Measurements from ENCODE around the gene CDCA7L. TPM values are rescaled to one million over a fixed set of nuclear protein-coding genes. Genes with fewer than 3 reads are reported as not detected.
"Not testable (repeated sequence)": the region's sequence is repeated elsewhere in the genome, so short reads cannot be mapped to it uniquely, and the experiment has no call there.

CDCA7L gene
- polyA plus RNA-seq, 1 donor (not counting 4 experiments of a cell fraction or from before 2014, with no cell fraction given) = 31.8 TPM

- no peaks in the 10 kb centered on the region for H3K4me1 ChIP-seq (ENCODE audit: control insufficient read depth, extremely low read depth, insufficient read depth, low read length)
- TF ChIP-seq CTCF (optimal IDR thresholded peaks at IDR 0.05 in 1 of 3, IDR thresholded peaks at IDR 0.05 in 1 of 3, conservative IDR thresholded peaks at IDR 0.05 in 1 of 3; ENCODE audit: extremely low read depth in 1 of 3, insufficient read depth in 2 of 3, low read length in 3 of 3) (no peak), EZH2 (IDR thresholded peaks at IDR 0.05; ENCODE audit: low read length) (no peak)
- FAIRE-seq (no peak), DNase-seq (ENCODE audit: low read depth, low spot score) (no peak)
- H3K4me2 ChIP-seq (ENCODE audit: control insufficient read depth, extremely low read depth, insufficient read depth, low read depth, low read length) = no peak overlapping the region
- no peaks in the 10 kb centered on the region for H3K27me3 ChIP-seq (ENCODE audit: control insufficient read depth, extremely low read depth, insufficient read depth, low read length)
- no peak overlapping the region for H3K4me3 ChIP-seq (ENCODE audit: control insufficient read depth in 2 of 3, extremely low read depth in 1 of 3, insufficient read depth in 2 of 3, low read depth in 1 of 3, low read length in 3 of 3)
- no peak overlapping the region for H2AFZ ChIP-seq (ENCODE audit: control insufficient read depth, low read length)
- dilution Hi-C loops (cut with MboI; ENCODE audit: extremely low pct_ligation_motif_present, low sequenced_read_pairs) = no loop called here
- no peaks in the 10 kb centered on the region for H4K20me1 ChIP-seq (ENCODE audit: control insufficient read depth, extremely low read depth, insufficient read depth, low read length)
- no peak overlapping the region for H3K27ac ChIP-seq (ENCODE audit: control insufficient read depth, insufficient read depth, low read length)
- H3K79me2 ChIP-seq (ENCODE audit: control insufficient read depth, insufficient read depth, low read length) = no peaks in the 10 kb centered on the region
- no peak overlapping the region for H3K9ac ChIP-seq (ENCODE audit: control insufficient read depth, extremely low read depth, insufficient read depth, low read length)
- H3K9me1 ChIP-seq (ENCODE audit: control insufficient read depth, extremely low read depth, insufficient read depth, low read length) = no peaks in the 10 kb centered on the region
- no peaks in the 10 kb centered on the region for H3K36me3 ChIP-seq (ENCODE audit: control insufficient read depth in 2 of 2, extremely low read depth in 1 of 2, insufficient read depth in 2 of 2, low read length in 2 of 2)
- H3K9me3 ChIP-seq (ENCODE audit: control insufficient read depth, low read depth, low read length) = no peaks in the 10 kb centered on the region
Observed at GRCh38 chr7:21866731-21867130, 79.0 kb downstream of the CDCA7L start.

- H3K4me1 ChIP-seq (ENCODE audit: control insufficient read depth, extremely low read depth, insufficient read depth, low read length); H3K9me1 ChIP-seq (ENCODE audit: control insufficient read depth, extremely low read depth, insufficient read depth, low read length); dilution Hi-C loops (cut with MboI; ENCODE audit: extremely low pct_ligation_motif_present, low sequenced_read_pairs); H3K36me3 ChIP-seq (ENCODE audit: control insufficient read depth in 2 of 2, extremely low read depth in 1 of 2, insufficient read depth in 2 of 2, low read length in 2 of 2); H3K27ac ChIP-seq (ENCODE audit: control insufficient read depth, insufficient read depth, low read length); H3K9ac ChIP-seq (ENCODE audit: control insufficient read depth, extremely low read depth, insufficient read depth, low read length); H3K4me3 ChIP-seq (ENCODE audit: control insufficient read depth in 2 of 3, extremely low read depth in 1 of 3, insufficient read depth in 2 of 3, low read depth in 1 of 3, low read length in 3 of 3); H3K27me3 ChIP-seq (ENCODE audit: control insufficient read depth, extremely low read depth, insufficient read depth, low read length); H3K79me2 ChIP-seq (ENCODE audit: control insufficient read depth, insufficient read depth, low read length); DNase-seq (ENCODE audit: low read depth, low spot score); H4K20me1 ChIP-seq (ENCODE audit: control insufficient read depth, extremely low read depth, insufficient read depth, low read length); H3K9me3 ChIP-seq (ENCODE audit: control insufficient read depth, low read depth, low read length); H3K4me2 ChIP-seq (ENCODE audit: control insufficient read depth, extremely low read depth, insufficient read depth, low read depth, low read length); H2AFZ ChIP-seq (ENCODE audit: control insufficient read depth, low read length): not testable (repeated sequence)
- peak; percentile 84 for FAIRE-seq
Observed at GRCh38 chr7:21865631-21866204, 80.0 kb downstream of the CDCA7L start.

GRCh38 chr7:21851559-21851967 is 94.1 kb downstream of the CDCA7L start:
- dilution Hi-C loops (cut with MboI; ENCODE audit: extremely low pct_ligation_motif_present, low sequenced_read_pairs) = no loop called here
- H3K36me3 ChIP-seq (ENCODE audit: control insufficient read depth in 2 of 2, extremely low read depth in 1 of 2, insufficient read depth in 2 of 2, low read length in 2 of 2) = no peaks in the 10 kb centered on the region
- no peak overlapping the region for H3K9ac ChIP-seq (ENCODE audit: control insufficient read depth, extremely low read depth, insufficient read depth, low read length)
- no peaks in the 10 kb centered on the region for H3K9me1 ChIP-seq (ENCODE audit: control insufficient read depth, extremely low read depth, insufficient read depth, low read length)
- no peaks in the 10 kb centered on the region for H4K20me1 ChIP-seq (ENCODE audit: control insufficient read depth, extremely low read depth, insufficient read depth, low read length)
- H2AFZ ChIP-seq (ENCODE audit: control insufficient read depth, low read length) = no peak overlapping the region
- no peak for FAIRE-seq
- H3K4me2 ChIP-seq (ENCODE audit: control insufficient read depth, extremely low read depth, insufficient read depth, low read depth, low read length) = no peak overlapping the region
- no peak for DNase-seq (ENCODE audit: low read depth, low spot score)
- no peaks in the 10 kb centered on the region for H3K79me2 ChIP-seq (ENCODE audit: control insufficient read depth, insufficient read depth, low read length)
- H3K4me3 ChIP-seq (ENCODE audit: control insufficient read depth in 2 of 3, extremely low read depth in 1 of 3, insufficient read depth in 2 of 3, low read depth in 1 of 3, low read length in 3 of 3) = no peak overlapping the region
- H3K4me1 ChIP-seq (ENCODE audit: control insufficient read depth, extremely low read depth, insufficient read depth, low read length) = no peaks in the 10 kb centered on the region
- no peak for TF ChIP-seq CTCF (optimal IDR thresholded peaks at IDR 0.05 in 1 of 3, IDR thresholded peaks at IDR 0.05 in 1 of 3, conservative IDR thresholded peaks at IDR 0.05 in 1 of 3; ENCODE audit: extremely low read depth in 1 of 3, insufficient read depth in 2 of 3, low read length in 3 of 3)
- TF ChIP-seq EZH2 (IDR thresholded peaks at IDR 0.05; ENCODE audit: low read length) = no peak
- H3K9me3 ChIP-seq (ENCODE audit: control insufficient read depth, low read depth, low read length) = no peaks in the 10 kb centered on the region
- H3K27ac ChIP-seq (ENCODE audit: control insufficient read depth, insufficient read depth, low read length) = no peak overlapping the region
- H3K27me3 ChIP-seq (ENCODE audit: control insufficient read depth, extremely low read depth, insufficient read depth, low read length) = no peaks in the 10 kb centered on the region

All from keratinocyte (primary cell).